Stomach (tissue), 4 donors: ENCODE measurements around the gene COX6B2.

Experiments used
- EP300 ChIP-seq: sonication (generic); formaldehyde crosslinking; IDR thresholded peaks from one replicate; pipeline ENCODE4 v1.6.1; 2017; ENCODE audit warnings: antibody characterized with exemption
- POLR2A ChIP-seq, 4 donors: fragments of 450-650 bp; IDR thresholded peaks; one replicate each; pipeline ENCODE4 v1.6.1; 2016; ENCODE audit warnings: antibody characterized with exemption in 4 of 4, control low read depth in 2 of 4, mild to moderate bottlenecking in 1 of 4, moderate library complexity in 1 of 4
- POLR2AphosphoS5 ChIP-seq, 3 donors: sonication (generic); formaldehyde crosslinking; IDR thresholded peaks; one replicate each; pipeline ENCODE4 v1.6.1; 2016; ENCODE audit warnings: antibody characterized with exemption in 3 of 3
- TF ChIP-seq, protein P1 (sequence below), 7 experiments: fragments of 450-650 bp in 4 of 7; fragments of 200-600 bp in 3 of 7; sonication (generic) in 3 of 7; IDR thresholded peaks; one replicate each; pipeline ENCODE4 v1.5.1; 2016 to 2019; ENCODE audit warnings: antibody characterized with exemption in 7 of 7, control low read depth in 2 of 7, mild to moderate bottlenecking in 1 of 7

DNA sequence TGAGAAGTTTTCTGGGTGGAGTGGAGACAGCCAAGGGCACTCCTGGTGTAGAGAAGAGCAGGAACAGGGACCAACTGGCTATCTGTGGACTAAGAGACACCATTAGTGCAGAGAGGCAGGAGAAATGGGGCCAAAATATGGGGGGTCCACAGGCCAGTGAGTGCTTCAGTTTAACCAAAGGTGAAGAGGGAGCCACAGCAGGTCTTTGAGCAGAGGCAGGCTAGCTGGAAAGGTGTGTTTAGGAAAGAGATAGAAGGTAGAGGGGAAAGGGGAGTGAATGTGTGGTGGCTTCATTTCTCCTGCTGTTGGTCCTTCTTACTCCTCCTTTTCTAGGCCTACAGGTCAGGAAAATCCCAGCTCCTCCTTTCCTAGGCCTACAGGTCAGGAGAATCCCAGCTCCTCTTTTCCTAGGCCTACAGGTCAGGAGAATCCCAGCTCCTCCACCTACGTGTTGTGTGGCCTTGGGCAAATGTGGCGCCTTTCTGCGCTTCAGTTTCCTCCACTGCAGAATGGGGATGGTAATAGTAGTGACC lies 28.1 kb upstream of the COX6B2 start:
- TF ChIP-seq, protein P1, sequence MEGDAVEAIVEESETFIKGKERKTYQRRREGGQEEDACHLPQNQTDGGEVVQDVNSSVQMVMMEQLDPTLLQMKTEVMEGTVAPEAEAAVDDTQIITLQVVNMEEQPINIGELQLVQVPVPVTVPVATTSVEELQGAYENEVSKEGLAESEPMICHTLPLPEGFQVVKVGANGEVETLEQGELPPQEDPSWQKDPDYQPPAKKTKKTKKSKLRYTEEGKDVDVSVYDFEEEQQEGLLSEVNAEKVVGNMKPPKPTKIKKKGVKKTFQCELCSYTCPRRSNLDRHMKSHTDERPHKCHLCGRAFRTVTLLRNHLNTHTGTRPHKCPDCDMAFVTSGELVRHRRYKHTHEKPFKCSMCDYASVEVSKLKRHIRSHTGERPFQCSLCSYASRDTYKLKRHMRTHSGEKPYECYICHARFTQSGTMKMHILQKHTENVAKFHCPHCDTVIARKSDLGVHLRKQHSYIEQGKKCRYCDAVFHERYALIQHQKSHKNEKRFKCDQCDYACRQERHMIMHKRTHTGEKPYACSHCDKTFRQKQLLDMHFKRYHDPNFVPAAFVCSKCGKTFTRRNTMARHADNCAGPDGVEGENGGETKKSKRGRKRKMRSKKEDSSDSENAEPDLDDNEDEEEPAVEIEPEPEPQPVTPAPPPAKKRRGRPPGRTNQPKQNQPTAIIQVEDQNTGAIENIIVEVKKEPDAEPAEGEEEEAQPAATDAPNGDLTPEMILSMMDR (IDR thresholded peaks at IDR 0.05): no peak
- TF ChIP-seq POLR2AphosphoS5 (IDR thresholded peaks at IDR 0.05): no peak
- no peak for TF ChIP-seq POLR2A (IDR thresholded peaks at IDR 0.05)
- no peak for TF ChIP-seq EP300
